GM12878 (cell line): ENCODE data around the gene RPRD1B.

Experiments
- POLR2AphosphoS5 ChIP-seq: IDR thresholded peaks from 2 replicates; pipeline ENCODE4 v1.6.1; 2011; ENCODE audit warnings: mild to moderate bottlenecking, low read length, inconsistent platforms
- TAF1 ChIP-seq: IDR thresholded peaks from 2 replicates; pipeline ENCODE4 v1.6.1; 2011; ENCODE audit warnings: mild to moderate bottlenecking, low read depth, low read length, borderline replicate concordance

DNA sequence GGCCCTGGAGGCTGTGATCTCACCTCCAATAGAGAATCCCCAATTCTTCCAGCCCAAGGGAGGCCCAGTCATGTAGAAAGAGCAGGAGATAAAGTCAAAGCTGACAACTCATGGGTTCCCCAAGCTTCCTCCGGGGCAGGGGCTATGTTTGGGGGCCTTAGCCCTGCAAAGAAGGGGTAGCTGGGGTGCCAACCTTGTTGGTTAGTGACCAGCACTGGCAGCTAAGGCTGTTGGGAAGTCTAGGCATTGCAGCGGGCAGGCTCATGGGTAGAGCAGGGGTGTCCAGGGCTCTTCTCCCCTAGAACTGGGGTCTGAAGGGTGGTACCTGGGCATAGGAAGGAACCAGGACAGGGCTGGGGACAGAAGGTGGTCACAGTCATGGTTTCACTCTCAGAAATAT lies 95.1 kb downstream of the RPRD1B start:
- TF ChIP-seq POLR2AphosphoS5 (no peak), TAF1 (no peak)
